Spleen (tissue), 7 donors: ENCODE data around the gene MC2R.

ENCODE experiments used
- POLR2A ChIP-seq, 3 donors: fragments of 450-650 bp; IDR thresholded peaks; one replicate each; pipeline ENCODE4 v1.5.1; 2017; ENCODE audit warnings: antibody characterized with exemption in 3 of 3, mild to moderate bottlenecking in 1 of 3
- TF ChIP-seq, protein P1 (sequence below), 11 experiments: fragments of 200-600 bp in 7 of 11; fragments of 450-650 bp in 4 of 11; sonication (generic) in 4 of 11; IDR thresholded peaks in 8 of 11; conservative IDR thresholded peaks in 3 of 11; 1 replicate in 7 of 11; 2 replicates in 4 of 11; pipeline versions ENCODE4 v1.4.0 to v1.8.0; 2016 to 2021; ENCODE audit warnings: antibody characterized with exemption in 11 of 11, inconsistent platforms in 4 of 11, mild to moderate bottlenecking in 1 of 11
- donor health status: DM: no; HTN: no; CAD: no; lungs with moderate emphysema.
- donor health status: DM: no; HTN: no; CAD: no.
- donor health status: DM: no; HTN: no; CAD: no.

DNA sequence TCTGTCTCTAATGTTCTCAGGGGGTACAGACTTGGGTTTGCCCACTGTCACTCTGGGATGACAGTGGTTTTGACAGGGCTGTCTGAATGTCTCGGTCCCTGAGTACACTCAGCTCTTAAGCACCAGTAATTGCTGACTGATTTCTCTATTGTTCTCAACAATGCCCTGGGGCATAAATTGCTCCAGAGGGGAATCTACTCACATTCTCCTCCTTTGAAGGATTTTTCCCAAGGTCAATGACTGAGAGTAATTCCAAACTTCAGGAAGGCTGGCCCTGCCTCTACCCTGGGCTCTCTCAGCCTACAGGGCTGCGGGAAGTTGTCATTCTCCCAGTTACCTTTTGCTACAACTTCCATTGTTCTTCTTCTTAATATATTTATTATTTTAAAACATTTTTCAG is 36.5 kb downstream of the MC2R start:
- TF ChIP-seq POLR2A (IDR thresholded peaks at IDR 0.05) = no peak
- TF ChIP-seq, protein P1, sequence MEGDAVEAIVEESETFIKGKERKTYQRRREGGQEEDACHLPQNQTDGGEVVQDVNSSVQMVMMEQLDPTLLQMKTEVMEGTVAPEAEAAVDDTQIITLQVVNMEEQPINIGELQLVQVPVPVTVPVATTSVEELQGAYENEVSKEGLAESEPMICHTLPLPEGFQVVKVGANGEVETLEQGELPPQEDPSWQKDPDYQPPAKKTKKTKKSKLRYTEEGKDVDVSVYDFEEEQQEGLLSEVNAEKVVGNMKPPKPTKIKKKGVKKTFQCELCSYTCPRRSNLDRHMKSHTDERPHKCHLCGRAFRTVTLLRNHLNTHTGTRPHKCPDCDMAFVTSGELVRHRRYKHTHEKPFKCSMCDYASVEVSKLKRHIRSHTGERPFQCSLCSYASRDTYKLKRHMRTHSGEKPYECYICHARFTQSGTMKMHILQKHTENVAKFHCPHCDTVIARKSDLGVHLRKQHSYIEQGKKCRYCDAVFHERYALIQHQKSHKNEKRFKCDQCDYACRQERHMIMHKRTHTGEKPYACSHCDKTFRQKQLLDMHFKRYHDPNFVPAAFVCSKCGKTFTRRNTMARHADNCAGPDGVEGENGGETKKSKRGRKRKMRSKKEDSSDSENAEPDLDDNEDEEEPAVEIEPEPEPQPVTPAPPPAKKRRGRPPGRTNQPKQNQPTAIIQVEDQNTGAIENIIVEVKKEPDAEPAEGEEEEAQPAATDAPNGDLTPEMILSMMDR (IDR thresholded peaks at IDR 0.05 in 8 of 11, conservative IDR thresholded peaks at IDR 0.05 in 3 of 11) = no peak
